PFSK-1 (cell line): Measurements from ENCODE around the gene NID1.

Experiments
- FOXP2 ChIP-seq: optimal IDR thresholded peaks from 2 replicates; pipeline ENCODE3; 2011; ENCODE audit warnings: borderline replicate concordance, control low read depth, inconsistent platforms; ENCODE audit not compliant: insufficient read depth; ENCODE audit errors: extremely low read length, extremely low read depth
- POLR2AphosphoS5 ChIP-seq: IDR thresholded peaks from 2 replicates; pipeline ENCODE4 v1.6.1; 2012; ENCODE audit warnings: low read depth, mild to moderate bottlenecking, control low read depth, low read length, moderate library complexity
- REST ChIP-seq, 2 experiments: IDR thresholded peaks; 2 replicates each; pipeline versions ENCODE4 v1.6.1 to v1.8.0; 2011 to 2012; ENCODE audit warnings: low read depth in 2 of 2, low read length in 2 of 2, control low read depth in 1 of 2, inconsistent platforms in 1 of 2, mild to moderate bottlenecking in 1 of 2, moderate library complexity in 1 of 2; ENCODE audit not compliant: insufficient read depth in 1 of 2
- SIN3A ChIP-seq: IDR thresholded peaks from 2 replicates; pipeline ENCODE4 v1.6.1; 2012; ENCODE audit warnings: mild to moderate bottlenecking, low read length, moderate library complexity, borderline replicate concordance; ENCODE audit not compliant: insufficient read depth
- TAF1 ChIP-seq: IDR thresholded peaks from 2 replicates; pipeline ENCODE4 v1.6.1; 2012; ENCODE audit warnings: low read length, control low read depth, borderline replicate concordance; ENCODE audit not compliant: insufficient read depth

NID1 gene

GRCh38 chr1:236078993-236079392, 14.1 kb upstream of the NID1 start:
- no peak for TF ChIP-seq POLR2AphosphoS5
- no peak for TF ChIP-seq REST (IDR thresholded peaks at IDR 0.05; ENCODE audit: insufficient read depth in 1 of 2, low read depth in 2 of 2, low read length in 2 of 2)
- TF ChIP-seq FOXP2: no peak
- no peak for TF ChIP-seq SIN3A
- no peak for TF ChIP-seq TAF1

GRCh38 chr1:236075848-236076247, 11.0 kb upstream of the NID1 start:
- TF ChIP-seq SIN3A: no peak
- TF ChIP-seq FOXP2: no peak
- no peak for TF ChIP-seq REST (IDR thresholded peaks at IDR 0.05; ENCODE audit: insufficient read depth in 1 of 2, low read depth in 2 of 2, low read length in 2 of 2)
- no peak for TF ChIP-seq TAF1
- TF ChIP-seq POLR2AphosphoS5: no peak

- TF ChIP-seq SIN3A (no peak), TAF1 (no peak), REST (IDR thresholded peaks at IDR 0.05; ENCODE audit: insufficient read depth in 1 of 2, low read depth in 2 of 2, low read length in 2 of 2) (no peak), FOXP2 (no peak), POLR2AphosphoS5 (no peak)
Observed at GRCh38 chr1:236073307-236073897, 8.5 kb upstream of the NID1 start.

DNA sequence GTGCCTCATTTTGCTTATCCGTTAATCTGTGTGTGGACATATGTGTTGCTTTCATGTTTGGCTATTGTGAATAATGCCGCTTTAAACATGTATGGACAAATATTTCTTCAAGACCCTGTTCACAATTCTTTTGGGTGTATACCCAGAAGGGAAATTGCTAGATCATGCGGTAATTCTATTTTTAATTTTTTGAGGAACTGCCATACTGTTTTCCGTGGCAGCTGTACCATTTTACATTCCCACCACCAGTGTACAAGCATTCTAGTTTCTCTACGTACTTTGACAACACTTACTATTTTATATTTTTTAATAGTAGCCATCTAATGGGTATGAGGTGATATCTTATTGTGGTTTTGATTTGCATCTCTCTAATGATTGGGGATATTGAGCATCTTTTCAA, 7.1 kb upstream of the NID1 start:
- TF ChIP-seq POLR2AphosphoS5: no peak
- no peak for TF ChIP-seq SIN3A
- no peak for TF ChIP-seq TAF1
- TF ChIP-seq FOXP2: no peak
- no peak for TF ChIP-seq REST (IDR thresholded peaks at IDR 0.05; ENCODE audit: insufficient read depth in 1 of 2, low read depth in 2 of 2, low read length in 2 of 2)
